ENCODE results near the gene UGT1A8.

UGT1A8 gene

GRCh38 chr2:233793465-233794127 lies 176.2 kb downstream of the UGT1A8 start:
- H3K36me3 ChIP-seq (ENCODE audit: control insufficient read depth, insufficient read depth, low read length): no peaks in the 10 kb centered on the region

GRCh38 chr2:233794128-233794658 lies 176.8 kb downstream of the UGT1A8 start:
- Histone ChIP-seq H3K27me3 (ENCODE audit: control insufficient read depth, insufficient read depth, low read length) (peaks cover 2% of the 10 kb centered on the region), H3K4me1 (ENCODE audit: control insufficient read depth, insufficient read depth, low read length) (no peaks in the 10 kb centered on the region), H3K27ac (ENCODE audit: low read depth, low read length) (no peak overlapping the region), H3K4me3 (ENCODE audit: low read length) (no peak overlapping the region), H3K36me3 (ENCODE audit: control insufficient read depth, insufficient read depth, low read length) (no peaks in the 10 kb centered on the region), H3K9ac (ENCODE audit: low read length) (no peak overlapping the region)

More at GRCh38 chr2:233793465-233794127, 176.2 kb downstream of the UGT1A8 start:
- Histone ChIP-seq H3K4me1 (ENCODE audit: control insufficient read depth, insufficient read depth, low read length) (no peaks in the 10 kb centered on the region), H3K4me3 (ENCODE audit: low read length) (no peak overlapping the region), H3K27me3 (ENCODE audit: control insufficient read depth, insufficient read depth, low read length) (peaks cover 2% of the 10 kb centered on the region), H3K27ac (ENCODE audit: low read depth, low read length) (no peak overlapping the region), H3K9ac (ENCODE audit: low read length) (no peak overlapping the region)

GRCh38 chr2:233795735-233796171 lies 178.3 kb downstream of the UGT1A8 start:
- no peak overlapping the region for H3K27ac ChIP-seq (ENCODE audit: low read depth, low read length)
- H3K36me3 ChIP-seq (ENCODE audit: control insufficient read depth, insufficient read depth, low read length): no peaks in the 10 kb centered on the region
- H3K4me3 ChIP-seq (ENCODE audit: low read length): no peak overlapping the region
- H3K9ac ChIP-seq (ENCODE audit: low read length): no peak overlapping the region
- peaks cover 2% of the 10 kb centered on the region for H3K27me3 ChIP-seq (ENCODE audit: control insufficient read depth, insufficient read depth, low read length)
- no peaks in the 10 kb centered on the region for H3K4me1 ChIP-seq (ENCODE audit: control insufficient read depth, insufficient read depth, low read length)

DNA sequence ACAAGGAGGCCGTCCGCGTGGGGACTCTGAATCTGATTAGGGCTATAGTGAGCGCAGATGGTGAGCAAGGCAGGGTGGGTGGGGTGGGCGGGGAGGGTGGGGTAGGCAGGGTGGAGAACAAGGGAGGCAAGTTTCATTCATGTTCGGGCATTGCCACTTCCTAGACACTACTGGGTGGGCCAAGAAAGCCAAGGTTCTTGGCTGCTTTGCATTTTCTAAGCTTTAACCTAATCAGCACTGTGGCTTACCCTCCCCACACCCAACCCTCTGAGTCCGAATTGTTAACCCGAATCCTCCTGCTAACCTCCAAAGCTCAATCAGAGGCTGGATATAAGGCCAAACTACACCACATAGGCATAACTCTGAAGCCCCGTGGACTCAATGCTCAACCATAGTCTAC lies 178.8 kb downstream of the UGT1A8 start:
- no peak overlapping the region for H3K4me3 ChIP-seq (ENCODE audit: low read length)
- no peak overlapping the region for H3K27ac ChIP-seq (ENCODE audit: low read depth, low read length)
- H3K36me3 ChIP-seq (ENCODE audit: control insufficient read depth, insufficient read depth, low read length): no peaks in the 10 kb centered on the region
- peaks cover 2% of the 10 kb centered on the region for H3K27me3 ChIP-seq (ENCODE audit: control insufficient read depth, insufficient read depth, low read length)
- no peak overlapping the region for H3K9ac ChIP-seq (ENCODE audit: low read length)
- no peaks in the 10 kb centered on the region for H3K4me1 ChIP-seq (ENCODE audit: control insufficient read depth, insufficient read depth, low read length)

- Histone ChIP-seq H3K4me3 (ENCODE audit: low read length) (no peak overlapping the region), H3K27me3 (ENCODE audit: control insufficient read depth, insufficient read depth, low read length) (peaks cover 2% of the 10 kb centered on the region), H3K9ac (ENCODE audit: low read length) (no peak overlapping the region), H3K27ac (ENCODE audit: low read depth, low read length) (no peak overlapping the region), H3K36me3 (ENCODE audit: control insufficient read depth, insufficient read depth, low read length) (no peaks in the 10 kb centered on the region), H3K4me1 (ENCODE audit: control insufficient read depth, insufficient read depth, low read length) (no peaks in the 10 kb centered on the region)
These were observed 181.1 kb downstream of the UGT1A8 start for GRCh38 chr2:233798335-233799086.

DNA sequence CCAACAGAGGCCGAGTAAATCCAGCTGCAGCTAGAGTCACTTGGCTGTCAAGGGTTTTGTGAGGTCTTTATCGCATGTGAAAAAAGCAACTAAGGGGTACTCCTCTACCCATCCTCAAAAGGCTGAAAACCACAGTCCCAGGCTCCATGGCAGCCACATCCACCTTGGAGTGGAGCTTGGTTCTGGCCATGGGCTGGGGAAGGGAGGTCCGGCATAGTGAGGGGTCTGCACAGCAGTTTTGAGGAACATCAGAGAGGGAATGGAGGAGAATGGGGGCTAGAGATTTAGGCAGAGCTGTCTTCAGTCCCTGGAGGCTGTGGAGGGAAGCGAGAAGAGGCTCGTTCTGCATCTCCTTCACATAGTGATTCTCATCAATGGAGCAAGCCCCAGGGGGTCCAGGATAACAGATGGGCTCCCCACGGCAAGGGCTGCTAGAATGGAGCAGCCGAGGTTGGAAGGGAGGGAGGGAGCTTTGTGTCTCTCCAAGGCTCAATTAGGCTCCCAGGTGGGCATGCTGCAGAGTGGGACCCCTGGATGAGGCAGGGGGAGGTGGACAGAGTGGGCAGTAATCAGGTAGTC lies 181.7 kb downstream of the UGT1A8 start:
- Histone ChIP-seq H3K9ac (ENCODE audit: low read length) (no peak overlapping the region), H3K27ac (ENCODE audit: low read depth, low read length) (no peak overlapping the region), H3K4me3 (ENCODE audit: low read length) (no peak overlapping the region), H3K36me3 (ENCODE audit: control insufficient read depth, insufficient read depth, low read length) (no peaks in the 10 kb centered on the region), H3K4me1 (ENCODE audit: control insufficient read depth, insufficient read depth, low read length) (no peaks in the 10 kb centered on the region), H3K27me3 (ENCODE audit: control insufficient read depth, insufficient read depth, low read length) (no peaks in the 10 kb centered on the region)

GRCh38 chr2:233799716-233800115 lies 182.3 kb downstream of the UGT1A8 start:
- no peaks in the 10 kb centered on the region for H3K36me3 ChIP-seq (ENCODE audit: control insufficient read depth, insufficient read depth, low read length)
- H3K4me3 ChIP-seq (ENCODE audit: low read length): no peak overlapping the region
- H3K4me1 ChIP-seq (ENCODE audit: control insufficient read depth, insufficient read depth, low read length): no peaks in the 10 kb centered on the region
- H3K27me3 ChIP-seq (ENCODE audit: control insufficient read depth, insufficient read depth, low read length): no peaks in the 10 kb centered on the region
- H3K27ac ChIP-seq (ENCODE audit: low read depth, low read length): no peak overlapping the region
- no peak overlapping the region for H3K9ac ChIP-seq (ENCODE audit: low read length)

- Histone ChIP-seq H3K27ac (ENCODE audit: low read depth, low read length) (no peak overlapping the region), H3K27me3 (ENCODE audit: control insufficient read depth, insufficient read depth, low read length) (no peaks in the 10 kb centered on the region), H3K4me3 (ENCODE audit: low read length) (no peak overlapping the region), H3K4me1 (ENCODE audit: control insufficient read depth, insufficient read depth, low read length) (no peaks in the 10 kb centered on the region), H3K9ac (ENCODE audit: low read length) (no peak overlapping the region), H3K36me3 (ENCODE audit: control insufficient read depth, insufficient read depth, low read length) (no peaks in the 10 kb centered on the region)
These were observed 182.8 kb downstream of the UGT1A8 start for GRCh38 chr2:233800208-233800607.

GRCh38 chr2:233801357-233802131 lies 184.1 kb downstream of the UGT1A8 start:
- H3K9ac ChIP-seq (ENCODE audit: low read length): no peak overlapping the region
- no peaks in the 10 kb centered on the region for H3K4me1 ChIP-seq (ENCODE audit: control insufficient read depth, insufficient read depth, low read length)
- no peak overlapping the region for H3K27ac ChIP-seq (ENCODE audit: low read depth, low read length)
- no peaks in the 10 kb centered on the region for H3K27me3 ChIP-seq (ENCODE audit: control insufficient read depth, insufficient read depth, low read length)
- H3K36me3 ChIP-seq (ENCODE audit: control insufficient read depth, insufficient read depth, low read length): no peaks in the 10 kb centered on the region
- H3K4me3 ChIP-seq (ENCODE audit: low read length): no peak overlapping the region

GRCh38 chr2:233802132-233802815 lies 184.8 kb downstream of the UGT1A8 start:
- Histone ChIP-seq H3K9ac (ENCODE audit: low read length) (no peak overlapping the region), H3K4me3 (ENCODE audit: low read length) (no peak overlapping the region), H3K36me3 (ENCODE audit: control insufficient read depth, insufficient read depth, low read length) (no peaks in the 10 kb centered on the region), H3K27me3 (ENCODE audit: control insufficient read depth, insufficient read depth, low read length) (no peaks in the 10 kb centered on the region), H3K4me1 (ENCODE audit: control insufficient read depth, insufficient read depth, low read length) (no peaks in the 10 kb centered on the region), H3K27ac (ENCODE audit: low read depth, low read length) (no peak overlapping the region)

GRCh38 chr2:233803292-233803911 lies 186.0 kb downstream of the UGT1A8 start:
- no peak overlapping the region for H3K9ac ChIP-seq (ENCODE audit: low read length)
- H3K4me1 ChIP-seq (ENCODE audit: control insufficient read depth, insufficient read depth, low read length): no peaks in the 10 kb centered on the region
- no peaks in the 10 kb centered on the region for H3K36me3 ChIP-seq (ENCODE audit: control insufficient read depth, insufficient read depth, low read length)
- H3K27ac ChIP-seq (ENCODE audit: low read depth, low read length): no peak overlapping the region
- no peak overlapping the region for H3K4me3 ChIP-seq (ENCODE audit: low read length)
- no peaks in the 10 kb centered on the region for H3K27me3 ChIP-seq (ENCODE audit: control insufficient read depth, insufficient read depth, low read length)

Data from rectal smooth muscle tissue (tissue), 1 donor.